ENCODE data around the gene MEGF11. TPM values are rescaled to one million over a fixed set of nuclear protein-coding genes. Genes with fewer than 3 reads are reported as not detected.

The MEGF11 gene
- polyA plus RNA-seq, 12 donors = 0.12 to 1.6 (median 0.60) TPM; not detected in 2

DNA sequence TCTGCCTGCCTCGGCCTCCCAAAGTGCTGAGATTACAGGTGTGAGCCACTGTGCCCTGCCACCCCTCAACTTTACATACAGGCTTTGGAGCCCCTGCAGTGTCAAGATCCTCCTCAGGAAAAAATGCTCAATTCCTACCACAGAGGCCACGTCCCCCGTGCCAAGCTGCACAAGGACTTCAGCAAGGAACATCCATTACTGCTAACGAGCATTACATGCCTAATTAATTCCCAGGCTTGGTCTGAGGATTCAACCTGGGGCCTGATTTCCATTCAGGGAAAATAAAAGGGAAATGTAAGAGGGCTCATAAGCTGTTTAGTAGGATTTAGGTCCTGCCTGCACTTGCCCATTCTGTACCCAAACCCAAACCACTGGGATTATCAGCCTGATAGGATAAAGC, 222.9 kb downstream of the MEGF11 start:
- no peak for DNase-seq

DNA sequence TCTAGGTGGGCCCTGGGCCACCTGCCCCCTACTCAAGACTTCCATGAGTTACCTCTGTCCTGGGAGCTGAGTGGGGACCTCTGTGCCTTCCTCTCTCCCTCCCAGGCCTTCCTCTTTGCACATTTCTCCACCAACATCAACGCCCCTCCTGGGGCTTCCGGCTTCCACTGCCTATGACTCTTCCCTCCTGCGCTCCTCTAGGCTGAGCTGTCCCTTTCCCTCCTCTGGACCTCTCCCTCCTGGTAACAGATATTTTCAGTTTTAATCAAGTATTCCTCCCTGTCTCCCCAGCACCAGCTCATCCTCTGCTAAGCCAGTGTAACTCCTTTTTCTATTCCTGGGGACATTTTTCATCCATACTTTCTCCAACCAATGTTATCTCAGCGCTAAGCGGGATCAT, 223.9 kb downstream of the MEGF11 start:
- no peak for DNase-seq

DNA sequence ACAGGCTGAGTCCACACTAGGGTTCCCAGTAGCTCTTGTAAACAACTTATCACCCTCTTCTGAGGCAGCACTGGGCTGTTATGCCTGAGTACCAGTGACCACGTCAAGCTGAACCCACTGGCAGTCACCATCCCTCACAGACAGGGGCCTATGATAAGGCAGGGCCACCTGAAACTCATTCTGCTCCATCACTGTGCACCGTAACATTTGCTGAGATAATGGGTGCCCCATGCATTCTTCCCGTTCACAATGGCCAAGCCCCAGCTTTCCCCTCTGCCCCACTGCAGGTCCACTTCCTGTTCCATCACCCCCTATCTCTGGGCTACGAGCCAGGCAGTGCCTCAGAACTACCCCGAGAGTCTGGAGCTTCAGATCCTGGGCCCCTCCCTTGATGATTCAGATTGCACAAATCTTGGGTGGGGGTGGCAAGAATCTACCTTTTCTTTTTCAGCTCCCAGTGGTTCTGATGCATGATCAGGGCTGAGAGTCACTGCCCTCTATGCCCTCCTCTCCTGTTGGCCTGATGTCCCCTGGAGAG, 226.2 kb downstream of the MEGF11 start:
- no peak for DNase-seq

DNA sequence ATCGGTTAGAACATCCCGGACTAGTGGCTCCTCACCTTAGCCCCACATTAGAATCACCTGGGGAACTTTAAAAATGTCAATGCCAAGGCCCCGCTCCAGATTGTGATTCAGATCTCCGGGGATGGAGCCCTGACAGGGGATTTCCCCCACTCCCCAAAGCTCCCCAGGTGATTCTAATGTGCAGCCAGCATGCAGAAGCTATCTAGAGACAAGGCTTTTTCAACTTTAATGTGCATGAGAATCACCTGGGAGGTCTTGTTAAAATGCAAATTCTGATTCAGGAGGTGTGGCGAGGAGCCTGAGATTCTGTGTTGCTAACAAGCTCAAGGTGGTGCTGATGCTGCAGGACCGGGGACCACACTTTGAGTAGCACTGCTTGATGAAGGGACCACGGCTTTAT, 227.6 kb downstream of the MEGF11 start:
- DNase-seq = no peak

DNA sequence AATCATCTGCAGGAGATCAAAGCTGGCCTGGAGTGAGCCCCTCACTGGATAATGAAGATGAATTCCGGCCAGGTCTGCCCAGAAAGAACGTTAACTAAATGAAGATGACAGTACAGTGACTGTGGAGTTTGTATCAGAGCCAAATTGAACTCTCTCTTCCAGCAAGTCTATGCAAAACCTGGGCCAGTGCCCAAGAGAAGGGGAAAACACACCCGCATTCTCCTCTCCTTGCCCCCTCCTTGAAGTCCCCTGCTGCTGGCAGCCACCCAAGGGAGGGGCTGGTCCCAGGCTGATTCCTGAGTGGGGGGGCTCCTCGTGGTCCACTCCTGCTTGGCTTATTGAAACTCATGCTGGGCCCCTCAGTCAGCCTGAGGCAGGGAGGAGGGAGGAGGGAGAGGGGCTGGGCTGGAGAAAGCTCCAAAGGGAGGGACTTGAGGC, 228.5 kb downstream of the MEGF11 start:
- peak; percentile 28 for DNase-seq

DNA sequence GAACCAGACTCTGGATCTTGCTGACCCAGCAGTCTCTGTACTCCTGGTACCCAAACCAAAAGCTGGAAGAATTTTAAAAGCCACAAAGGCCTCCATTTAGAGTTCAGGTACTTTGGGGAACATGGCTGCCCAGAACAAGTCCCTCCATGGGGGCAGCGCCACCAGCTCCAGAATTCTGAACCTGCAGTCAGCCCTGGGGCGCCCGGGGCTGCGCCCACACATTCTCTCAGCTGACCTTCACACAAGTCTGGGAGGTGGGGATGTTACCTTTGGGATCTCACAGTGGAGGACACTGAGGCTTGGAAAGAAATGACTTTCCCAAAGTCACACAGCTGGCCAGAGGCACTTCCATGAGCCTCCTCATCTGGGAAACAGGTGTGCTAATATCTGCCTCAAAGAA, 229.4 kb downstream of the MEGF11 start:
- DNase-seq = no peak

DNA sequence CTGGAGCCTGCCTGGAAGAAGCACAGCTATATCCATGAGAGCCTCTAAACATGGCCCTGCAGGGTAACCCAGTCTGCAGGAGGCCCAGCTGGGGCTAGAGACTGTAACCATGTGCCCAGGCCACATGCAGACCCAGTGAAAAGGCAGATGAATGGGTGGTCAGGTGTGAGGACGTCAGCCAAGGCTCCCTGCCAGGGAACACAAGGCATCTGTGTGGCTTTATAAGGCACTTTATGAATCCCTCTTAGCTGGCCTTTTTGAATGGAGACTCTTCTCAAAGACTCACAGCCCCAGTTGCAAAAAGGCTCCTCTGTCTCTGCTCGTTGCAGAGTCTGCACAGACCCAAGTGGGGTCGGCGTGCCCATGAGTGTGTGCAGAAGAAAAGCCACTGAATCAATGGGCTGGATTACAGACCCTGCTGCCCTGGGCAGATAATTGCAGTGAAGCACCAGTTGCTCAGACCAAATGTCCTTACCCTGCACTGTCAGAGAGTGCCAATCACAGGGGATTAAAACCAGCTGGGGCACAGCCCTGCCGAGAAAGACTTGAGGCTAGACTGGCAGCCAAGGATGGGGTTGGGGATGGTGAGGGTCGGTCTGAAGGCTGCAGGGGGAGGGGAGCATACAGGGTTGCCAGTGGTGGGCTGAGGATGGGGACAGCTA, 230.1 kb downstream of the MEGF11 start:
- peak; percentile 30 for DNase-seq

DNA sequence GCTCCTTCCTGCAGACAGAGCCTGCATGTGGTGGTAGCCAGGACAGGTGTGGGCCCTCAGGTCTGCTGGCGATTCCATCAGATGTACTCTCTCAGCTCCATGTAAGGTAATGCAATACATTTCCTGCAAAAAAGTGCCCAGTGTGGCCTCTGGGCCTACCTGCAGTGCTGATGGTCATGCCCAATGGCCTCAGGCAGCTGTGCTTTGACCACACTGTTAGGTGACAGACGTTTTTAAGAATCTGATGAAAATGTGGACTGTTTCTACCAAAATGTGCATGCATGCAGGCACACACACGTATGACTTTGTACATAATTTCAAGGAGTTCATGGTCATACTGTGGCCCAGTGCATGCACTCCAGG, 231.4 kb downstream of the MEGF11 start:
- no peak for DNase-seq

DNA sequence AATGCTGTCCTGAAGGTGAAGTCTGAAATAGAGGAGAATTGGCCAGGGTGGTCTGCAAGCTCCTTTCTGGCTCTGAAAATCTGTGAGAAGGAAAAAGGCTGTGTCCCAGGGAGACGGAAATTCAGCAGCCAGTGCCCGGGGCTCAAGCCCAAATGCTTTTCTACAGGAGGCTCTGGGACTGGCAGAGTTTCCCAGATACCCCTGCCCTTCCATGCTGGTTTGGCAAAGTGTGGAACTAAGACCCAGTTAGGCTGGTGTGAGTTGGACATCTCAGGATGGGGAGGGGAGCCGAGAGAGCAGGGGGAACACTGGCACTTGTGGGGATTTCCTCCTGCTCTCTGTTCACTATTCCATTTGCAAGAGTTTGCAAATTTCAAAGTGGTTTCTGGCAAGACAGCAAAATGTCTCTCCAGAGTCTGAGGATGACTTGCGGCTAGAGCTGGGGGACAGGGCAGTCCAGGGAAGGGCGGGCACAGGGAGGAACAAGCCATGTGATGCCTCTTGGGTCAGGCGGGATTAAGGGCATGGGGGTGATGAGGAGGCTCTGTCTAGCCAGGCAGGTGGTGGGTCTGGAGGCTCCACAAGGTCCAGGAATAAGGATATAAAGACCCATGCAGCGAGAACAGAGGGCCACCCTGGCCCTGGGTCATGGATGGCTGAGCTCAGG, 231.9 kb downstream of the MEGF11 start:
- DNase-seq = no peak

DNA sequence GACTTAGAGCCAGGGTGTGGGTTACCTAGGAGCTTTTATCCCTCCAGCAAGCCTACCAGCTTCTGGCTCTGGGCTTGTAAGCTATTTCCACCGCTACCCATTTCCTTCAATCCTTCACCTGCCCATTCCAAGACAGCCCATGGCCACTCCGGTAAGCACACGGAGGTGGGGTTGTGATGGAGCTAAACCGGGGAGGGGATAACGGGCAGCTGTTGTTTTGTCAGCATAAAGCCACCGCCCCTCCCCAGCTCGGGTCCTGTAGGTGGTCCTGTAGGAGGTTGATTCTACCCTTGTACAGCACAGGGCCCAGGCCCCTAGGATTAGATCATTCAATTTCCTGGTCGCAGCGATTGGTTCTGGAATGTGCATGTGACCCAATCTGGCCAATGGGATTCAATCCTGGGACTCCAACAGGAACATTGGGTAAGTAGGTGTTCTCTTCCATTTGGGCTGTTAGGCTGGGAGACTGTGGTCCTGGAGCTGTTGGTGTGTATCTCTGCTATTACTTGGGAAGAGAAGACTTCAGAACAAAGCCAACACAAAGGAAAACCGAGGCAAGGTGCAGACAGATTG, 233.6 kb downstream of the MEGF11 start:
- DNase-seq = no peak

DNA sequence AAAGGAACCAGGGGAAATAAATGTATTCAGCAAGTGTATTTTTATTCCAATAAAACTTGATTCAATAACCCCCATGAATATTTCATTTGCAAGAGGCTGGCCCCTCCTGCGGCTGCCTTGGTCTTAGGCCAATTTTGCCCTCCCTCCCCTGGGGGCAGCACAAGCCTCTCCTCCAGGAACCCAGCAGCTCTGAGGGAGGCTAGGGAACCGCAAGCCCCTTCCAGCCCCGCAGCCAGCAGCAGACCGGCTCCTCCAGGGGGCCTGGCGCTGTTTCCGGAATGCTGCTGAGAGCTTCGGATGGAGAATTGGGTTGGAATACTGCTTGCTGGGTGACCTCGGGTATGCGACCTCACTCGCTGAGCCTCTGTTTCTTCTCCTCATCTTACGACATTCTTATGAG, 234.2 kb downstream of the MEGF11 start:
- DNase-seq = no peak

DNA sequence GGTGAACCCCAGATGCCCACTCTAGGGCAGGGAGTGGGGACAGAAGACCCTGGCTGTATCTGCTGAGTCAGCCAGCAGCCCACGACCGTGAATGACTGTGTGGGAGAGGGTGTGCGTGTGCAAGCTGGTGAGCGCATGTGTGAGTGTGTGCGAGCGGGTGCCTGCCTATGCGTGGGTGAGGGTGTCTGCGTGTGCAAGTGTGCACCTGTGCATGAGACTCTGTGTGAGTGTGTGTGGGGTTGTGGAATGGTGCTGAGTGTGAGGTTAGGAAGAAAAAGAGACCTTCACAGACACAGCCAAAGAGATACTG, 235.1 kb downstream of the MEGF11 start:
- DNase-seq = no peak

DNA sequence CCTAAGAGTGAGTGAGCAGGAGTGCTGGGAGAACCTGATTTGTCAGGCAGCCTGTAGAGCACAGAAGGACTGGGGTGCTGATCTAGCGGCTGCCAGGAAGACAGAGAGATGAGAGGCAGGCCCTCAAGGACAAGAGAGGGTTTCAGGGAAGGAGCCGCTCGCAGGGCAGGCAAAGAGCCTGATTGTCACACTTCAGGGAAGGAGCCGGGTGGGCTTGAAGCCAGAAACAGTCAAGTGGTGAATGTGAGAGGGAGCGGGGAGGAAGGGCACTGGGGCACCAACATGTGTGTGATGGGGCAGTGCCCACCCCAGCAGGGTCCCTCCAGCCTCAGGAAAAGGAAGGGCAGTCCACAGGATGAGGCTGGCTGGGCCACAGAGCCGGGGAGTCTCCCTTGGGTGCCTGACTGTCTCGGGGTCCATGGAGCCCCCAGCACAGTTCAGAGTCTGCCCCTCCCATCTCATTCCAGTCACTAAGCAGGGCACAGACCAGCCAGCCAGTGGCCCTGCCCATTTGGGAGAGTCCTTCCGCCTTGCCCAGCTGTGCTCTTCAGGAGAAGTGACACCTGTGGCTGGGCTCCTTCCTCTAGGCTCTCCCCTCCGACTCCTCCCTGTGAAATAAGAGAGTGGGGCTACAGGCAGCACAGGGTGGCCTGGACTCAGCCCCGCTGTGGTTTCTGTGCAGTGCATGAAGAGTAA, 235.6 kb downstream of the MEGF11 start:
- DNase-seq = no peak

DNA sequence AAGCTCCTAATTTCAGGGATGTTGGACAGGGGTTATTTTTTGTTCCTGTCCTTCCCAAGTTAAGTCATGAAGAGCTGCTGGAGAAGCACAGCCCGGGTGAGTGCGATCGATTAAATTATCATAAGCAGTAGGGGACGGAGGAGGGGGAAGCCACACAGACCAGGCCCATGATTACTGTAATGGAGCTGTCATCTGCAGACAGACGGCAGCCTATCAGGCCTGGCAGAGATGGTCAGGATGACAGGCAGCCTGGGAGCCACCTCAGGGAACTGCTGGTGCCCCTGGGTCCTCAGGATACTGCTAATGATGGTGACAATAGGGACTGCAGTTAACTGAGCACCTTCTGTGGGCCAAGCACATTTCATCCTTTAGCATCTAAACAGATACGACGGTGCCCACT, 236.6 kb downstream of the MEGF11 start:
- DNase-seq = no peak

DNA sequence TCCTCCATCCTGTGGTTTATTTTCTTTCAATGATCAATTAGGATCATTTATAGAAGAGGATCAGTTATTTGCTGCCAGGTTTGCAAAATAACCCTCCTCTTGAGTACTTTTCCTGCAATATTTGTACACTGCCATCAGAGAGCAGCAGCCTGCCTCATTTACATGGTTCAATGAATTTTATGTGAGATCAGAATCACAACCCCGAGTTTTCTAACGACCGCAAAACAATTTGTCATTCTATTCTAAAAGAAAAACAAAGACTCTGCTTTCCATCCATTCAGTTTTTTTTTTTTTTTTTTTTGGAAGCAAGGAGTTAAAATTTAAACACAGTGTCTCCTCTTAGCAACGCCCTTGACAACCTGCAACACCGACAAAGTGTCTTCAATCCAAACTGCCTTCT, 237.4 kb downstream of the MEGF11 start:
- DNase-seq = no peak

DNA sequence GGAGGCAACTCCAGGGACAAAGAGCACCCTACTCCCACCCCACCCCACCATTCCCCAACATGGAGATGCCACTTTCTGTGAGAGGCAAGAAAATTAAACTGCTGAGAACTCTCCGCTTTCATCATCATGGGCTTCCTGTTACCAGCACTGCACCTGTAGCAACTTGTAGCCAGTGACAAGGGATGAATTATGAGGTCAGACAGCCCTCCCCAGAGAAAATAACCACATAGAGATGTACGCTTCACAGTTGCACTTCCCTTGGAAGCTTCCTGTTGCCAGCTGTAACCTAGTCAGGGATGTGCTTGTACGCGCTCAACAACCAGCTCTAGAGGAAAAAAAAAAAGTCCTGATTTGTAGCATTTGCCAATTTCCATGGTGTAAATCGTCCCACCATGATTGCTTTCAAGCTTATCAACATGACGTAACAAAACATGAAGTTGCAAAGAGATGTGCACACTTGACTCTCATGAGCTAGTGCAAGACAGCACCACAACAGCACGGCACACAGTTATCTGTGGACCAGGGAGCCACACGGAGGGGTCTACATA, 238.8 kb downstream of the MEGF11 start:
- no peak for DNase-seq

DNA sequence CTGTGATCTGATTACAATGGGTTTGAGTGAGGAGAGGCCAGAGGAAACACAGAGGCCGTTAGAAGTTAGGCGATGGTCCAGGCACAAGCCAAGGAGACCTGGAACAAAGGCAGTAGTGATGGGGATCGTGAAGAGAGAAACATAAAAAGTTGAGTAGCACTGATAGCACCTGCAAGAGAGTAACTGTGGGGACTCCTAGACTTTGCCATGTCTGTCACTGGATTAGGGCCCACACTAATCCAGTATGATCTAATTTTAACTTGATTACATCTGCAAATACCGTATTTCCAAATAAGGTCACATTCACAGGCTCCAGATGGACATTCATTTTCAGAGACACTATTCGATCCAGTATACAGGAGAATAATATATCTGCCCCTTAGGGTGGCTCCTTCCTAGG, 239.5 kb downstream of the MEGF11 start:
- no peak for DNase-seq

DNA sequence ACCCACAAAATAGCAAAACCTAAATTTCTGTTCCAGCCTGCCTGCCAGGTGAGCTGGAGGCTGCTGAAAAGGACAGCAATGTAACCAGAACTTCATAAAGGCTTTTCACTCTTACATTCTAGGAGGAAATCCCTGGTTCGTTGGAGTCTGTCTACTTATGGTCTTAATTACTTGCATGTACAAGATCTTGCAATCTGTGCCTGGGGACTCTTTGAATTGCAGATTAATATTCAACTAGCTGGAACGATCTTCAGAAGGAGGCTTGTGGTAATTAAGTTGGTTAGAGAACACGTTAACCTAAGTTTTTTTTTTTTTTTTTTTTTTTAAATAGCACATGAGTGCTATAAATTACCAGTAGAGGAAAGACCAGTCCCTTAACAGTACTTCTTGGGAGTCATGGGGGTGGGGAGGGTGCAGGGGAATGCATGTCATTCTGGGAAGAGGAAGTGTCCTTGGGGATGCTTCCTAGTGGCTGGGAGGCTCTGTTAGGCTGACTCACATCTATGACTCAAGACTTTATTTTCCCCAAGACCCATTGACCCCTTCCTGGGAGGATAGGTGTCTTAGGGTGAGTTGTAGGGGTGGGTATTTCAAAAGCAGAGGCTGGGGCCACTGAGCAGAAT, 244.5 kb downstream of the MEGF11 start:
- DNase-seq = no peak

DNA sequence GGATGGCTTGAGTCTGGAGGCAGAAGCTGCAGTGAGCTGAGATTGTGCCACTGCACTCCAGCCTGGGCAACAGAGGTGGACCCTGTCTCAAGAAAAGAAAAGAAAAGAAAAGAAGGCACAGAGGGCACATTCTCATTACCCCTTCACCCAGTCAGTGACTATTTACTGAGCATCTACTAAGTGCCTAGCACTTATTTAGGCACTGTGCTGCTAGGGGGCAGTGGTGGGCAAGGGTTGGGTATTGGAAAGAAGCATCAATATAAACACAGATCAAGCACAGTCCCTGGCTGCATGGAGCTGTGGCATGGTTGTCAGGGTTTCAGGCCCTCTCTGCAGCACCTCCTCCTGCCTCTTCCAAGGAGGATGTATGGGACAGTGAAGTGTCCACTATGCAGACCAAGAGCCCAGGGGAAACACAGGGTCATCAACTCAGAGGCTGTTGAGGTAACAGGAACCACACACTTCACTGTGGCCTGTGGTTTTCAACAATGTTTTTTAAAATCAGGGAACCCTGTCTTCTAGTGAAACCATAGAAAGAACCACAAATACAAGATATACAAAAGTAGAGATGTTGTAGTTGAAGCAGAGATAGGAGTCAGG, 245.8 kb downstream of the MEGF11 start:
- DNase-seq = no peak

DNA sequence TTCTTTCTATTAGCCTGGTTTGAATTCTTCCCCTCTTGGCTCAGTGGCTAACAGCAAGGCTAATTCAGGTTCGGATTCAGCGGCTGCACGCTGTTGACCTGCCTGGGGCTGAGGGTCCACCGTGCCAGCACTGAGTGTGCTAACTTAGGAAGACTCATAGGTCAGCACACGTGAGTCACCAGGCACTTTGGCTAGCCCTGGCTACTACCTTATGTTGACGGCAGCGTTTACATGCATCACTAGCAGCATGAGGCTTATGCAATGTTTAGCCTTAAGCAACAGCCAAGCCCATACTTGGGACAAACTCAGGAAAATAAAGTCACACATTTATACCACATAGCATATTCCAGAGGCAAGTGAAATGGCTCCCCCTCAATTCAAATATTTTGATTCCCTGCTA, 246.6 kb downstream of the MEGF11 start:
- DNase-seq = no peak

DNA sequence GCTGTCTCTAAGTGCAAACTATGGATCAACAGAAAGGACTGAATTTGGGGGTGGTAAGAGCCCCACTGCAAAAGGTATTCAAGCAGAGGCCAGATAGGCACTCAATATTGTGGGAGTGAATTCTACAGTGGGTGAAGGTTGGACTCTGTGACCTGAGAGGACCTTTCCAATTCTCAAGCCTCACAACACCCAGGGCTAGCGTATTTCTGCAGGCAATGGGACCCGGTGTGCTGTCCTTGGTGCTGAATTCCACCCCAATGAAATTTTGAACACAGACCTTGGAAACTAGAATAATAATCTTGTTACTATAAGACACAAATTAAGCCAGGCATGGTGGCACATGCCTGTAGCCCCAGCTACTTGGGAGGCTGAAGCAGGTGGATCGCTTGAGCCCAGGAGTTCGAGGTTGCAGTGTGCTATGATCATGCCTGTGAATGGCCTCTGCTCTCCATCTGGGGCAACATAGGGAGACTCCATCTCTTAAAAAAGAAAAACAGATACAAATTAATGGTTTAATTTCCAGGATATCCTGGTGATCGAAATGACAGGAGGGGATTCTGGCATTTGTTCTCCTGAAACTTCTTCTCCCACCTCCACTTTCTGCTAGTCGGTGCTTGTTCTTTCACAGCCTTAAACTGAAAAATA, 248.8 kb downstream of the MEGF11 start:
- DNase-seq = peak; percentile 35

All from muscle of arm (tissue), 12 donors.